ENCODE measurements around the gene HID1. TPM values are rescaled to one million over a fixed set of nuclear protein-coding genes. Genes with fewer than 3 reads are reported as not detected.
"Not testable (repeated sequence)": the region's sequence is repeated elsewhere in the genome, so short reads cannot be mapped to it uniquely, and the experiment has no call there.

Gene HID1
- total and polyA plus RNA-seq, 4 donors, result 6.1 to 32.6 (median 9.3) TPM

DNA sequence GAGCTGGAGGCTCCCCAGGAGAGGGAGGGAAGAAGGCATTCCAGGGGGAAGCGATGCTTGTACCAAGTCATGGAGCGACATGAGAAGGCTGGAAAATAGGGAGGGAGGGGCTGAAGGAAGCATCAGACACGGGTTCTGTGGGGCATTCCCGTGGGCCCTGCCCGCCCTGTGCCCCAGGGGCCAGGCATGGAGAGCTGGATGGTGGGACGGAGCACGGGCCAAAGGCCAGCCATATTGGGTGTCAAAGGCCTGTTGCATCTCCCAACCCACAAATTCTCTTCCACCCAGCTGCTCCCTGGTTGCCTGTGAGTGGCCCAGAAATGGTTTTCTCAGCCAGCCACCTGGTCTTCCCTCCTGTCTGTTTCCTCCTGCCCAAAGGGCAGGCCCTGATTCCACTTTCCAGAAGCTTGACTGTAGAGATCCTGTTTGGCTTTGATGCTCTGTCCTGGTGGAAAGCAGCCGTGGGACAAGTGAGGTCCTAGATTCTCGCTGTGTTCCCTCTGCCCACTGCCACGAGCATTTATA is 18.1 kb upstream of the HID1 start:
- Histone ChIP-seq H3K9me3 (ENCODE audit: control insufficient read depth, low read length) (no peaks in the 10 kb centered on the region), H3K4me3 (ENCODE audit: low read length in 2 of 2) (no peak overlapping the region), H3K4me1 (ENCODE audit: control insufficient read depth in 1 of 2, insufficient read depth in 2 of 2, low read length in 2 of 2) (no peaks in the 10 kb centered on the region), H3K36me3 (ENCODE audit: control insufficient read depth in 1 of 2, insufficient read depth in 2 of 2, low read length in 1 of 2) (no peaks in the 10 kb centered on the region), H3K27ac (ENCODE audit: low read depth in 1 of 2, low read length in 2 of 2) (no peak overlapping the region), H3K27me3 (ENCODE audit: control insufficient read depth in 1 of 2, insufficient read depth in 2 of 2, low read length in 1 of 2) (no peaks in the 10 kb centered on the region)
- no peak for DNase-seq
- 93 to 94% methylated on average over 10 of the region's 10 CpGs for WGBS, 2 donors
- ATAC-seq (ENCODE audit: low FRiP score), result no peak
- intact Hi-C loops (cut with DNase I), result no loop called here

DNA sequence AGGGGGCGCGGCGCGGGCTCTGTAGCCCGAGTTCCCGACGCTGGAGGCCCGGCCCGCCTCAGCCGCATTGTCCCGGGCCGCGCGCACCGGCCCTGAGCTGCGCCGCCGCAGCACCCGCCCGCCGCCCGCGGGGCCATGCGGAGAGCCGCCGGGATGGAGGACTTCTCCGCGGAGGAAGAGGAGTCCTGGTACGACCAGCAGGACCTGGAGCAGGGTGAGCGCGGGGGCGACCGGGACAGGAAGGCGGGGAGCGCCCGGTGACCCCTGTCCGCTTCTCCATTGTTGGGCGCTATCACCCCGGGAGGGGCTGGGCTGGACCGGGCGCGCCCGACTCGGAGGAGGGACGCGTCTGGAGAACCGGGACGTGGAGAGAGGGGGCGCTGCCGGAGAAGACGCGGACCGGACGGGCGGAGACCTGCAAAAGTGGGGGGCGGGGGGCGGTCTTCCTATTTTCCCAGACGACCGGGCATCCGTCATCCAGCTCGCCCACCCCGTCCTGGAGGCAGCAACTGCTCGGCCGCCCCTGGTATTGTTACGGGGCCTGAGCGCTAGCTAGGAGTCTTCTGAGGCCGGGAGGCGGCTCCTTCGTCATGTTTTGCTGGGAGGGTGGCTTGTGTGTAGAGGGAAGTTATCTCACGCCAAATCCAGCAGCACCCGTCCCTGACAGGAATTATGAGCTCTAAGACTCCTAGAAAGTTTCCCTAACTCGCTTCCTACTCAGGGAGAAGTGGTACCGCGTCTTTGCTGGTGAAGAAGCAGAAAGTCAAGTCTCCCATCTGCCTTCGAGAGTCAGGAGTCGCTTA is 15.6 kb upstream of the HID1 start:
- intact Hi-C loops (cut with DNase I), result loop anchor here (2.0 to 5.0 kb wide), 3 partner anchors 23 to 45 kb away; no protein-coding TSS in a partner anchor
- Histone ChIP-seq H3K27me3 (ENCODE audit: control insufficient read depth in 1 of 2, insufficient read depth in 2 of 2, low read length in 1 of 2) (no peaks in the 10 kb centered on the region), H3K4me1 (ENCODE audit: control insufficient read depth in 1 of 2, insufficient read depth in 2 of 2, low read length in 2 of 2) (no peaks in the 10 kb centered on the region), H3K27ac (ENCODE audit: low read depth in 1 of 2, low read length in 2 of 2) (peak overlapping the region; percentile 76 to 89), H3K9me3 (ENCODE audit: control insufficient read depth, low read length) (no peaks in the 10 kb centered on the region), H3K4me3 (ENCODE audit: low read length in 2 of 2) (peak overlapping the region; percentile 58 to 80), H3K36me3 (ENCODE audit: control insufficient read depth in 1 of 2, insufficient read depth in 2 of 2, low read length in 1 of 2) (no peaks in the 10 kb centered on the region)
- WGBS, 2 donors, result 0 to 1% methylated on average over 59 to 76 of the region's 76 CpGs
- ATAC-seq (ENCODE audit: low FRiP score) (peak; percentile 92), DNase-seq (peak; percentile 92 to 95)

DNA sequence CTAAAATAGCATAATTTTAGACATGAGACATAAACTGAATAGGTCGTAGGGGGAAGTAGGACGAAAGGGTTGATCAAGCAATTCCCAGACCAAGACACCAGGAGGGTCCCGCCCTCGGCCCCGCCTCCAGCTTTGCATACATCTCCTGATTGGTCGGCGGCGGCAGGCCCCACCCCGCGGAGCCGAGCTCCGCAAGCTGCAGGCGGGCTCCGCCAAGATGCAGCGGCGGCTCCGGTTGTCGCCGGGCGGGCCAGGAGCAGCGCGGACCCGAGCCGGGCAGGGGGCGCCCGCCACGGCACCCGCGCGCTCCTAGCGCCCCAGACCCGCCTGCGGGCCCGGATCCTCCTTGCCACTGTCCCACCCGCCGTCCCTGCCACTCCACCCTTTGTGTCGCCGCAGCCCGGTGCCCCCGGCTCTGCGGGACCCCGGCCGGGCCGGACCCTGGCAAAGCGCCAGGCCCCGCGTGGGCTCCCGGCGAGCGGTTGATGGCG is 14.9 kb upstream of the HID1 start, which contains the start of gene CDR2L:
Gene CDR2L (plus strand): TSS at position 215 of the 491 bp plus-strand sequence. CDS start 412 bp downstream, outside the sequence.
- Histone ChIP-seq H3K36me3 (ENCODE audit: control insufficient read depth in 1 of 2, insufficient read depth in 2 of 2, low read length in 1 of 2) (no peaks in the 10 kb centered on the region), H3K9me3 (ENCODE audit: control insufficient read depth, low read length) (no peaks in the 10 kb centered on the region), H3K27ac (ENCODE audit: low read depth in 1 of 2, low read length in 2 of 2) (peak within 1 kb of the TSS; percentile 76 to 89), H3K4me1 (ENCODE audit: control insufficient read depth in 1 of 2, insufficient read depth in 2 of 2, low read length in 2 of 2) (no peaks in the 10 kb centered on the region), H3K27me3 (ENCODE audit: control insufficient read depth in 1 of 2, insufficient read depth in 2 of 2, low read length in 1 of 2) (no peaks in the 10 kb centered on the region), H3K4me3 (ENCODE audit: low read length in 2 of 2) (peak within 1 kb of the TSS; percentile 58 to 80)
- DNase-seq (peak; percentile 98 to 99), ATAC-seq (ENCODE audit: low FRiP score) (peak; percentile 93)
- intact Hi-C loops (cut with DNase I), result loop anchor here in 1 of 2 donors (5.0 kb wide), 1 partner anchor 45 kb away; no protein-coding TSS in a partner anchor
- WGBS, 2 donors, result 0% methylated on average over 44 to 51 of the region's 51 CpGs

DNA sequence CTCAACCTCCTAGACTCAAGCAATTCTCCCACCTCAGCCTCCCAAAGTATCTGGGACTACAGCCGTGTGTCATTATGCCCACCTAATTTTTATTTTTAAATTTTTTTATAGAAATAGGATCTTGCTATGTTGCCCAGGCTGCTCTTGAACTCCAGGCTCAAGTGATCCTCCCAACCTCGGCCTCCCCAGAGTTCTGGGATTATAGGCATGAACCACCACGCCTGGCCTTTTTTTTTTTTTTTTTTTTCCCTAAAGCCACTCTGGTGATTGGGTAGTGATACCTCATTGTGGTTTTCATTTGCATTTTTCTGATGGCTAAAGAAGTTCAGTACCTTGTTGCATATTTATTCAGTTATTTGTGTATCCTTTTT is 13.6 kb upstream of the HID1 start:
- H3K36me3 ChIP-seq (ENCODE audit: control insufficient read depth in 1 of 2, insufficient read depth in 2 of 2, low read length in 1 of 2), result no peaks in the 10 kb centered on the region
- no peak overlapping the region for H3K4me3 ChIP-seq (ENCODE audit: low read length in 2 of 2)
- no peaks in the 10 kb centered on the region for H3K9me3 ChIP-seq (ENCODE audit: control insufficient read depth, low read length)
- H3K4me1 ChIP-seq (ENCODE audit: control insufficient read depth in 1 of 2, insufficient read depth in 2 of 2, low read length in 2 of 2), result no peaks in the 10 kb centered on the region
- 90 to 97% methylated on average over 3 of the region's 3 CpGs for WGBS, 2 donors
- H3K27ac ChIP-seq (ENCODE audit: low read depth in 1 of 2, low read length in 2 of 2), result no peak overlapping the region
- no peak for DNase-seq
- ATAC-seq (ENCODE audit: low FRiP score), result no peak
- intact Hi-C loops (cut with DNase I), result loop anchor here in 1 of 2 donors (5.0 kb wide), 1 partner anchor 46 kb away; no protein-coding TSS in a partner anchor
- no peaks in the 10 kb centered on the region for H3K27me3 ChIP-seq (ENCODE audit: control insufficient read depth in 1 of 2, insufficient read depth in 2 of 2, low read length in 1 of 2)

DNA sequence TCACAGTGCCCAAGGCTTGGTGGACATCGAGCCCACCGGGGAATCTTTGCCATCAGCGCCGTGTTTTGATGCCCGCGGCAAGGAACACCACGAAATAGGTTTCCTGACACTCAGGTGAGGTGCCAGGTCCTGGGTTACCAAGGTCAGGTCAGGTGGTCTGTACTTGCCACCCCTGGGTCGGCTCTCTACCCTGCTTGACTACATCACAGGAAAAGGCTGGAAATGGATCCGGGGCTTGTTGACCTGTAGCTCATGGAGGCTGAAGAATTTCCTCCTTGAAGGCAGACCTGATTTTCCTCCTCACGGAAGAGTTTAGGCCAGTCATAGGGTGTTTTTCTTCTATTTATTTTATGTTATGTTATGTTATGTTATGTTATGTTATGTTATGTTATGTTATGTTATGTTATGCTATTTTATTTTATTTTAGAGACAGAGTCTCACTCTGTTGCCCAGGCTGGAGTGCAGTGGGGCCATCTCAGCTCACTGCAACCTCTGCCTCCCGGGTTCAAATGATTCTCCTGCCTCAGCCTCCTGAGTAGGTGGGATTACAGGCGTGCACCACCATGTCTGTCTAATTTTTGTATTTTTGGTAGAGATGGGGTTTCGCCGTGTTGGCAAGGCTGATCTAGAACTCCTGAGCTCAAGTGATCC is 10.2 kb upstream of the HID1 start:
- intact Hi-C loops (cut with DNase I); H3K9me3 ChIP-seq (ENCODE audit: control insufficient read depth, low read length); H3K36me3 ChIP-seq (ENCODE audit: control insufficient read depth in 1 of 2, insufficient read depth in 2 of 2, low read length in 1 of 2); H3K27me3 ChIP-seq (ENCODE audit: control insufficient read depth in 1 of 2, insufficient read depth in 2 of 2, low read length in 1 of 2); DNase-seq; ATAC-seq (ENCODE audit: low FRiP score); H3K4me1 ChIP-seq (ENCODE audit: control insufficient read depth in 1 of 2, insufficient read depth in 2 of 2, low read length in 2 of 2): not testable (repeated sequence)
- H3K4me3 ChIP-seq (ENCODE audit: low read length in 2 of 2), result peak overlapping the region; percentile 5 to 40
- 27 to 37% methylated on average over 14 of the region's 14 CpGs for WGBS, 2 donors
- H3K27ac ChIP-seq (ENCODE audit: low read depth in 1 of 2, low read length in 2 of 2), result peak overlapping the region; percentile 31 to 59

DNA sequence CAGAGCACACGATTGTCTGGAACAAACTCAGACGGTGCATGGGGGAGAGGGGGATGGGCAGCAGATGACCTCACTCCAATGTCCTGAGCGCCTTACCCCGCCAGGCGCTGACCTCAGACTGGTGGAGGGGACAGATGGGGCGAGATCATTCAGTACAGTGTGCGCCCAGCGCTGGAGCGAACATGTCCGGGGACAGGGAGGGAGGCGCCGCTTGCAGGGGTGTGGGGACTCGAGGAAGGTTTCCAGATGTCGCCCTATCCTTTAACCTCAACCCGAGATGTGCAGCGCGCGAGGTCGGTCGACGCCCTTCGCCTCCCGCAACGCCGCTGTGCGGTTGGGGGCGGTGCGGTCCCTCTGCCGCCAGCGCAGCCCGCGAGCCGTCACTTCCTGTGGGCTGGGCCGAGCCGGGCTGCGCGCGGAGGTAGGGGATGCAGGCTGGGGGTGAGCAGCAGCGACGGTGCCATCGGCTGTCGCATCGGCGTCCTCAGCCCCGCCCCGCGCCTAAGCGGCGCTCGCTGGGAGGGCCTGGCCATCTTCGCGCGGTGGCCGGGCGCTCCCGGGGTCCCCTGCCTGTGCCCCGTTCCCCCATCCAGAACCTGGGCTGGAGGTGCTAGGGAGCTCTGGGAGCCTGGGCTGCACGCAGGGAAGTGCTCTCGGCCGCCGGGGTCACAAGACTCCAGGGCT is 9.6 kb upstream of the HID1 start:
- Histone ChIP-seq H3K27me3 (ENCODE audit: control insufficient read depth in 1 of 2, insufficient read depth in 2 of 2, low read length in 1 of 2) (no peaks in the 10 kb centered on the region), H3K9me3 (ENCODE audit: control insufficient read depth, low read length) (no peaks in the 10 kb centered on the region), H3K4me3 (ENCODE audit: low read length in 2 of 2) (peak overlapping the region; percentile 5 to 40), H3K27ac (ENCODE audit: low read depth in 1 of 2, low read length in 2 of 2) (peak overlapping the region; percentile 31 to 59), H3K36me3 (ENCODE audit: control insufficient read depth in 1 of 2, insufficient read depth in 2 of 2, low read length in 1 of 2) (no peaks in the 10 kb centered on the region), H3K4me1 (ENCODE audit: control insufficient read depth in 1 of 2, insufficient read depth in 2 of 2, low read length in 2 of 2) (no peaks in the 10 kb centered on the region)
- DNase-seq (peak; percentile 83 to 92), ATAC-seq (ENCODE audit: low FRiP score) (peak; percentile 92)
- intact Hi-C loops (cut with DNase I), result no loop called here
- WGBS, 2 donors, result 0 to 1% methylated on average over 50 to 61 of the region's 61 CpGs

DNA sequence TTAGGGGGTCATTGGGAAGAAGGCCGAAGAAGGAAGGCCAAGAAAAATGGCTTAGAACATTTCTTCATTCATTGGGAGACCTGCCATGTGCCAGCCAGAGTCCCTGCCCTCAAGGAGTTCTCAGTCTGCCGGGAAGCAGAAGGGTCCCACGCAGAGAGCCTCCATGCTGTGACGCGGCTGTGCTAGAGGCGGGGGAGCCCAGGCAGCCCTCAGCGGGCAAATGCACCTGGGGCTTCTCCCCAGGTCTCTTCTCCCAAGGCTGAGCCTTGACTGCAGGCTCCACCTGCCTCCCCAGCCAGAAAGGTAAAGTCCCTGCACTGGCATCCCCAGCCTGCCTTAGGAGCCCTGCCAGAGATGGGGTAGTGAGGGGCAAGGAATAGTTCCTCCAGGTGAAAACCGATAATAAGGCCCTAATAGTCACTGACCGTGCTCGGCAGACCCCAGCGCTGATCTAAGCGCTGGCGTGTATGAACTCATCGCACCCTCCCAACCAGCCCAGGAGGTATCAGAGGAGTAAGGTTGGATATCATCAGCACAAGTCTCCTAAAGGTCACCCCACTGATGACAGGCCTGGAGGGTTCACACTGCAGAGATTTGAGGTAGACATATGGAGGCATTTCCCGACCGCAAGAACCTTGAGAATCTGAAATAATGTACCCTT is 8.9 kb upstream of the HID1 start:
- H3K27me3 ChIP-seq (ENCODE audit: control insufficient read depth in 1 of 2, insufficient read depth in 2 of 2, low read length in 1 of 2), result no peaks in the 10 kb centered on the region
- intact Hi-C loops (cut with DNase I), result no loop called here
- peak; percentile 10 for ATAC-seq (ENCODE audit: low FRiP score)
- no peaks in the 10 kb centered on the region for H3K4me1 ChIP-seq (ENCODE audit: control insufficient read depth in 1 of 2, insufficient read depth in 2 of 2, low read length in 2 of 2)
- H3K4me3 ChIP-seq (ENCODE audit: low read length in 2 of 2), result peak overlapping the region; percentile 5 to 40
- H3K36me3 ChIP-seq (ENCODE audit: control insufficient read depth in 1 of 2, insufficient read depth in 2 of 2, low read length in 1 of 2), result no peaks in the 10 kb centered on the region
- H3K27ac ChIP-seq (ENCODE audit: low read depth in 1 of 2, low read length in 2 of 2), result peak overlapping the region; percentile 4 to 59
- DNase-seq, result no peak
- H3K9me3 ChIP-seq (ENCODE audit: control insufficient read depth, low read length), result no peaks in the 10 kb centered on the region
- WGBS, 2 donors, result 48 to 51% methylated on average over 16 of the region's 16 CpGs

All from aorta (tissue), 5 donors.